ENCODE measurements around the gene POLN. TPM values are rescaled to one million over a fixed set of nuclear protein-coding genes. Genes with fewer than 3 reads are reported as not detected.

Gene POLN
- total and polyA plus RNA-seq, 3 experiments from 2014 or later, result 0.55 to 1.6 (median 1.5) TPM

GRCh38 chr4:2246384-2247127 is 4.6 kb upstream of the POLN start:
- peak overlapping the region in 3 of 8 donors; percentile 27 to 61 (median 45) for H3K27ac Mint-ChIP-seq
- CTCF ChIA-PET, result no interaction called here
- no peak overlapping the region for H3K4me3 Mint-ChIP-seq

GRCh38 chr4:2245787-2246275 is 3.9 kb upstream of the POLN start:
- Mint-ChIP-seq H3K27me3 (peaks cover 0 to 2% of the 10 kb centered on the region in 2 donors), H3K27ac (peak overlapping the region in 7 of 8 donors; percentile 20 to 96 (median 69)), H3K4me3 (peak overlapping the region in 1 of 7 donors; percentile 45), H3K4me1 (peaks cover 23 to 35% (median 26%) of the 10 kb centered on the region in 3 donors), H3K36me3 (peaks cover 0 to 30% (median 0%) of the 10 kb centered on the region in 3 donors), H3K9me3 (no peaks in the 10 kb centered on the region)
- H3K27me3 ChIP-seq (ENCODE audit: insufficient read depth, low read length, poor library complexity, severe bottlenecking), result no peaks in the 10 kb centered on the region
- no peak overlapping the region for H3K4me3 ChIP-seq (ENCODE audit: low read length)
- H3K4me1 ChIP-seq (ENCODE audit: insufficient read depth, low read length), result peaks cover 3% of the 10 kb centered on the region
- POLR2A ChIA-PET, result no interaction called here
- H3K36me3 ChIP-seq (ENCODE audit: insufficient read depth, low read length), result no peaks in the 10 kb centered on the region
- DNase-seq, result no peak
- H3K27ac ChIP-seq (ENCODE audit: low read depth, low read length), result no peak overlapping the region
- CTCF ChIA-PET, result no interaction called here
- H3K9me3 ChIP-seq (ENCODE audit: low read length), result no peaks in the 10 kb centered on the region

More at GRCh38 chr4:2246384-2247127, 4.6 kb upstream of the POLN start:
- Mint-ChIP-seq H3K9me3 (no peaks in the 10 kb centered on the region), H3K36me3 (peaks cover 0 to 28% (median 0%) of the 10 kb centered on the region in 3 donors), H3K27me3 (peaks cover 0 to 2% of the 10 kb centered on the region in 2 donors), H3K4me1 (peaks cover 18 to 28% (median 22%) of the 10 kb centered on the region in 3 donors)
- no peaks in the 10 kb centered on the region for H3K36me3 ChIP-seq (ENCODE audit: insufficient read depth, low read length)
- no peaks in the 10 kb centered on the region for H3K9me3 ChIP-seq (ENCODE audit: low read length)
- no peaks in the 10 kb centered on the region for H3K27me3 ChIP-seq (ENCODE audit: insufficient read depth, low read length, poor library complexity, severe bottlenecking)
- no peaks in the 10 kb centered on the region for H3K4me1 ChIP-seq (ENCODE audit: insufficient read depth, low read length)
- no peak for DNase-seq
- POLR2A ChIA-PET, result no interaction called here
- no peak overlapping the region for H3K4me3 ChIP-seq (ENCODE audit: low read length)
- H3K27ac ChIP-seq (ENCODE audit: low read depth, low read length), result no peak overlapping the region

GRCh38 chr4:2245057-2245786 is 3.3 kb upstream of the POLN start:
- H3K9me3 Mint-ChIP-seq, result no peaks in the 10 kb centered on the region

GRCh38 chr4:2243681-2244380 is 1.9 kb upstream of the POLN start:
- Mint-ChIP-seq H3K9me3 (no peaks in the 10 kb centered on the region), H3K36me3 (peaks cover 0 to 30% (median 4%) of the 10 kb centered on the region in 3 donors), H3K4me1 (peaks cover 41 to 53% (median 44%) of the 10 kb centered on the region in 3 donors), H3K27ac (peak overlapping the region; percentile 25 to 90 (median 72)), H3K4me3 (peak overlapping the region in 1 of 7 donors; percentile 41), H3K27me3 (peaks cover 0 to 2% of the 10 kb centered on the region in 2 donors)
- ChIA-PET CTCF (no interaction called here), POLR2A (interaction anchor here (1.1 kb wide), 1 partner anchor 18 kb away, joined by 3 read pairs; the partner anchor contains the start of gene MXD4)
- DNase-seq, result no peak
- Histone ChIP-seq H3K36me3 (ENCODE audit: insufficient read depth, low read length) (no peaks in the 10 kb centered on the region), H3K27ac (ENCODE audit: low read depth, low read length) (no peak overlapping the region), H3K4me3 (ENCODE audit: low read length) (no peak overlapping the region), H3K9me3 (ENCODE audit: low read length) (no peaks in the 10 kb centered on the region), H3K27me3 (ENCODE audit: insufficient read depth, low read length, poor library complexity, severe bottlenecking) (no peaks in the 10 kb centered on the region), H3K4me1 (ENCODE audit: insufficient read depth, low read length) (peaks cover 21% of the 10 kb centered on the region)

More at GRCh38 chr4:2245057-2245786, 3.3 kb upstream of the POLN start:
- Histone ChIP-seq H3K27ac (ENCODE audit: low read depth, low read length) (no peak overlapping the region), H3K36me3 (ENCODE audit: insufficient read depth, low read length) (no peaks in the 10 kb centered on the region), H3K9me3 (ENCODE audit: low read length) (no peaks in the 10 kb centered on the region), H3K4me3 (ENCODE audit: low read length) (no peak overlapping the region), H3K27me3 (ENCODE audit: insufficient read depth, low read length, poor library complexity, severe bottlenecking) (no peaks in the 10 kb centered on the region), H3K4me1 (ENCODE audit: insufficient read depth, low read length) (peaks cover 9% of the 10 kb centered on the region)
- ChIA-PET CTCF (no interaction called here), POLR2A (interaction anchor here (1.1 kb wide), 1 partner anchor 17 kb away, joined by 3 read pairs; the partner anchor contains the start of gene MXD4)
- DNase-seq, result no peak
- H3K36me3 Mint-ChIP-seq, result peaks cover 0 to 32% (median 0%) of the 10 kb centered on the region in 3 donors
- peaks cover 0 to 2% of the 10 kb centered on the region in 2 donors for H3K27me3 Mint-ChIP-seq
- H3K4me3 Mint-ChIP-seq, result peak overlapping the region in 1 of 7 donors; percentile 45
- peaks cover 29 to 41% (median 32%) of the 10 kb centered on the region in 3 donors for H3K4me1 Mint-ChIP-seq
- peak overlapping the region; percentile 20 to 96 (median 69) for H3K27ac Mint-ChIP-seq

GRCh38 chr4:2241003-2241402 is 918 bp downstream of the POLN start:
- Mint-ChIP-seq H3K4me1 (peaks cover 56 to 77% (median 71%) of the 10 kb centered on the region in 3 donors), H3K9me3 (no peaks in the 10 kb centered on the region), H3K4me3 (peak overlapping the region; percentile 88 to 95 (median 93)), H3K36me3 (peaks cover 0 to 44% (median 4%) of the 10 kb centered on the region in 3 donors), H3K27me3 (no peaks in the 10 kb centered on the region), H3K27ac (peak overlapping the region; percentile 90 to 98 (median 92))
- ChIA-PET CTCF (interaction anchor here (1.2 to 2.6 kb wide), 6 partner anchors 21 to 228 kb away, joined by 3 to 17 read pairs (median 6); partner anchors contain the start of genes CFAP99, MXD4, RNF4 and ZFYVE28), POLR2A (interaction anchor here (0.5 to 2.5 kb wide), 9 partner anchors 19 to 486 kb away, joined by 3 to 29 read pairs (median 6); partner anchors contain the start of genes MXD4 and RNF4)
- peaks cover 4% of the 10 kb centered on the region for H3K36me3 ChIP-seq (ENCODE audit: insufficient read depth, low read length)
- H3K9me3 ChIP-seq (ENCODE audit: low read length), result no peaks in the 10 kb centered on the region
- H3K4me1 ChIP-seq (ENCODE audit: insufficient read depth, low read length), result peaks cover 39% of the 10 kb centered on the region
- DNase-seq, result peak in 2 of 5 donors; percentile 54 to 62
- H3K27ac ChIP-seq (ENCODE audit: low read depth, low read length), result peak overlapping the region; percentile 89
- H3K4me3 ChIP-seq (ENCODE audit: low read length), result peak overlapping the region; percentile 81
- H3K27me3 ChIP-seq (ENCODE audit: insufficient read depth, low read length, poor library complexity, severe bottlenecking), result no peaks in the 10 kb centered on the region

- Histone ChIP-seq H3K4me1 (ENCODE audit: insufficient read depth, low read length) (peaks cover 39% of the 10 kb centered on the region), H3K9me3 (ENCODE audit: low read length) (no peaks in the 10 kb centered on the region), H3K36me3 (ENCODE audit: insufficient read depth, low read length) (peaks cover 20% of the 10 kb centered on the region), H3K27ac (ENCODE audit: low read depth, low read length) (no peak overlapping the region), H3K4me3 (ENCODE audit: low read length) (no peak overlapping the region), H3K27me3 (ENCODE audit: insufficient read depth, low read length, poor library complexity, severe bottlenecking) (no peaks in the 10 kb centered on the region)
- Mint-ChIP-seq H3K36me3 (peaks cover 0 to 82% (median 11%) of the 10 kb centered on the region in 3 donors), H3K4me3 (peak overlapping the region in 5 of 7 donors; percentile 8 to 69 (median 36)), H3K27ac (peak overlapping the region in 3 of 8 donors; percentile 30 to 85 (median 74)), H3K27me3 (peaks cover 0 to 2% of the 10 kb centered on the region in 2 donors), H3K4me1 (peaks cover 58 to 86% (median 82%) of the 10 kb centered on the region in 3 donors), H3K9me3 (no peaks in the 10 kb centered on the region)
- CTCF ChIA-PET, result interaction anchor here (0.7 to 3.1 kb wide), 3 partner anchors 9 to 183 kb away, joined by 3 to 11 read pairs (median 4); no protein-coding TSS in a partner anchor
- POLR2A ChIA-PET, result interaction anchor here (0.6 kb wide), 1 partner anchor 217 kb away, joined by 3 read pairs; no protein-coding TSS in a partner anchor
- DNase-seq, result no peak
Measured at GRCh38 chr4:2236944-2237666, 4.8 kb downstream of the POLN start.

GRCh38 chr4:2231082-2231481 is 10.8 kb downstream of the POLN start:
- H3K9me3 Mint-ChIP-seq, result no peaks in the 10 kb centered on the region
- no peak overlapping the region for H3K4me3 Mint-ChIP-seq
- Histone ChIP-seq H3K36me3 (ENCODE audit: insufficient read depth, low read length) (peaks cover 17% of the 10 kb centered on the region), H3K27ac (ENCODE audit: low read depth, low read length) (no peak overlapping the region), H3K9me3 (ENCODE audit: low read length) (no peaks in the 10 kb centered on the region), H3K4me3 (ENCODE audit: low read length) (no peak overlapping the region), H3K4me1 (ENCODE audit: insufficient read depth, low read length) (no peaks in the 10 kb centered on the region), H3K27me3 (ENCODE audit: insufficient read depth, low read length, poor library complexity, severe bottlenecking) (no peaks in the 10 kb centered on the region)
- ChIA-PET POLR2A (no interaction called here), CTCF (interaction anchor here (1.3 to 2.5 kb wide), 2 partner anchors 11 kb away, joined by 5 to 7 read pairs; no protein-coding TSS in a partner anchor)
- H3K36me3 Mint-ChIP-seq, result peaks cover 0 to 68% (median 9%) of the 10 kb centered on the region in 3 donors
- no peak for DNase-seq
- H3K27ac Mint-ChIP-seq, result peak overlapping the region in 1 of 8 donors; percentile 36
- peaks cover 0 to 2% of the 10 kb centered on the region in 2 donors for H3K27me3 Mint-ChIP-seq
- H3K4me1 Mint-ChIP-seq, result peaks cover 20 to 50% (median 34%) of the 10 kb centered on the region in 3 donors

All from CD8-positive, alpha-beta memory T cell (primary cell).